Measurements from ENCODE around the gene SH3PXD2A. TPM values are rescaled to one million over a fixed set of nuclear protein-coding genes. Genes with fewer than 3 reads are reported as not detected.
"Not testable (repeated sequence)": the region's sequence is repeated elsewhere in the genome, so short reads cannot be mapped to it uniquely, and the experiment has no call there.

Gene SH3PXD2A
- total RNA-seq, 2 donors from 2014 or later, result 14.6 to 18.2 TPM

DNA sequence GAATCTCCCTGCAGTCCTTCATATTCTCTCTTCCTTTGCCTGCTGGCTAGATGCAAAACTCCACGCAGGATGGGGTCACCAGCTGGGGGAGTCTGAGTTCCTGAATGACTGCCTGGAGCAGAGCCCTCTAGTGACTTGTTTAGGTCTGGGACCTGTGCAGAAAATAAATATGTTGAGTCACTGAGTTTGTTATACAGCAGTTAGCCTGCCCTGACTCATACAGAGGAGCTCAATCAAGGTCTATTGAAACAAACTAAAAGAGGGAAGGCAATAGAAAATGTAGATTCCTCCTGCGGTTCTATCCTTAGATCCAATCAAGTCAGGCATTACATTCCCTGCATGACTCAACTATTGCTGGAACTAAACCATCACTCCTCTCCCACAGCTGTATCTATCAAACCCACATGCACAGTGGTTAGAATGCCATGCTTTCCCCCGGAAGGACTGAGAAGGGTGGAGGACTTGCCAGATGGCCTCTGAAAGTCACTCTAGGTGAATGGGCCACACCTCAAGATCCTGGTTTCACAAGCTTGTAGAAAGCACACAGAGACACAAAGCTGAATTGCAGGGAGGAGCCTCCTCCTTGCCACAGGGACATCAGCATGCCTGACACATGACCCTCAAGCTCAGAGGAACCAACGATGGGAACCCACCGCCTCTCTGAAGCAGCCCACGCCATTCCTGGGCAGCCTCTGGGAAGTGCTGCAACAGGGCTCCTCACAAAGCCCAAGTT, 73.9 kb downstream of the SH3PXD2A start:
- DNase-seq (ENCODE audit: low spot score), result no peak
- no peak for TF ChIP-seq CTCF (IDR thresholded peaks at IDR 0.05)
- Histone ChIP-seq H3K9me3 (no peaks in the 10 kb centered on the region), H3K27ac (no peak overlapping the region), H3K4me1 (peaks cover 0 to 49% of the 10 kb centered on the region in 2 donors), H3K4me3 (no peak overlapping the region), H3K27me3 (no peaks in the 10 kb centered on the region), H3K36me3 (no peaks in the 10 kb centered on the region)

GRCh38 chr10:103780242-103781149, 74.9 kb downstream of the SH3PXD2A start:
- H3K4me1 ChIP-seq, result peaks cover 0 to 45% of the 10 kb centered on the region in 2 donors
- no peaks in the 10 kb centered on the region for H3K27me3 ChIP-seq
- H3K27ac ChIP-seq, result no peak overlapping the region
- H3K4me3 ChIP-seq, result no peak overlapping the region
- no peak for TF ChIP-seq CTCF (IDR thresholded peaks at IDR 0.05)
- no peak for DNase-seq (ENCODE audit: low spot score)
- no peaks in the 10 kb centered on the region for H3K36me3 ChIP-seq
- no peaks in the 10 kb centered on the region for H3K9me3 ChIP-seq

DNA sequence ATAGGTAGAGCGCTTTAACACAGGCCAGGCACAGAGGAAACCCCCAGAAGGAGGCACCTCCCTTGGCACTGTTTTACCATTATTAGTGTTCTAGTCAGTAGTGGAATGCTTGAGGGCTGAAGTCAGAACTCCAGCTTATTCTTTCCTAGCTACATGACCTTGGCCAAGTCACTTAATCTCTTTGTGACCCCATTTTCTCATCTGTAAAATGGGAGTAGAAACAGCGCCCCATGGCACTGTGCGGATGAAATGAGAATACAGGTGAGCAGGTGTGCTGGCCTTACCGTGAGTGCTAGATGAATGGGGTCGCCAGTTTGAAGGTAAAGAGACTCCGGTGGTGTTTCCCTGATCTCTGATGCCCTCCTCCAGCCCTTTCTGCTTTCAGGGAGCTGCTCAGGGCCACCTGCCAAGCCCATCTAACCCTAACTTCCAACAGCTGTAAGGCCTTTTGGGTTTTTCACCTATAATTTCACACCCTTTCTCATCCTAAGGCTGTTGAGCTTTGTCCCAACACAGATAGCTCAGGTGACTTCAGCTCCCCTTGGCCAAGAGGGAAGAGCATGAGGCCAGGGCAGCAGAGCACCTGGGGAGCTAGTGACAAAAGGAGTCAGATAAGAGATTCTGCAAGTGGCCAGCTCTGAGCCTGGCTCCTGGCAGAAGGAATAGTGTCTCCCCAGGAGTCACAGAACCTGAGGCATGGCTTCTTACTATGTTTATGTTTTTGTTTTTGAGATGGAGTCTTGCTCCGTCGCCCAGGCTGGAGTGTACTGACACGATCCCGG, 76.8 kb downstream of the SH3PXD2A start:
- Histone ChIP-seq H3K4me1 (peaks cover 0 to 38% of the 10 kb centered on the region in 2 donors), H3K4me3 (no peak overlapping the region), H3K27me3 (no peaks in the 10 kb centered on the region), H3K9me3 (peaks cover 0 to 6% of the 10 kb centered on the region in 2 donors), H3K36me3 (no peaks in the 10 kb centered on the region), H3K27ac (no peak overlapping the region)
- DNase-seq (ENCODE audit: low spot score), result no peak
- TF ChIP-seq CTCF (IDR thresholded peaks at IDR 0.05), result no peak

- Histone ChIP-seq H3K4me1 (peaks cover 0 to 48% of the 10 kb centered on the region in 2 donors), H3K27me3 (no peaks in the 10 kb centered on the region), H3K4me3 (no peak overlapping the region), H3K9me3 (peaks cover 0 to 6% of the 10 kb centered on the region in 2 donors), H3K27ac (no peak overlapping the region), H3K36me3 (no peaks in the 10 kb centered on the region)
- TF ChIP-seq CTCF (IDR thresholded peaks at IDR 0.05), result no peak
- DNase-seq (ENCODE audit: low spot score), result no peak
Measured at GRCh38 chr10:103776878-103777591, 78.3 kb downstream of the SH3PXD2A start.

GRCh38 chr10:103775776-103776175, 79.6 kb downstream of the SH3PXD2A start:
- no peaks in the 10 kb centered on the region for H3K27me3 ChIP-seq
- no peak overlapping the region for H3K4me3 ChIP-seq
- H3K36me3 ChIP-seq, result no peaks in the 10 kb centered on the region
- H3K4me1 ChIP-seq, result peaks cover 0 to 53% of the 10 kb centered on the region in 2 donors
- peaks cover 0 to 6% of the 10 kb centered on the region in 2 donors for H3K9me3 ChIP-seq
- TF ChIP-seq CTCF (IDR thresholded peaks at IDR 0.05), result no peak
- DNase-seq (ENCODE audit: low spot score), result no peak
- no peak overlapping the region for H3K27ac ChIP-seq

DNA sequence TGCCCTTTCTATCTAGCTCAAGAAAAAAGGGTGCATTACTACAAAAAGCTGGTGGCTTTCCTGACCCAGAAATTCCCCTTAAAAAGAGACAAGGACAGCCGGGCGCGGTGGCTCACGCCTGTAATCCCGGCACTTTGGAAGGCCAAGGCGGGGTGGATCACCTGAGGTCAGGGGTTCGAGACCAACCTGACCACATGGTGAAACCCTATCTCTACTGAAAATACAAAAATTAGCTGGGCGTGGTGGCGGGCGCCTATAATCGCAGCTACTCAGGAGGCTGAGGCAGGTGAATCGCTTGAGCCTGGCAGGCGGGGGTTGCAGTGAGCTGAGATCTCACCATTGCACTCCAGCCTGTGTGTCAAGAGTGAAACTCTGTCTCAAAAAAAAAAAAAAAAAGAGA, 82.5 kb downstream of the SH3PXD2A start:
- H3K27me3 ChIP-seq; DNase-seq (ENCODE audit: low spot score); H3K36me3 ChIP-seq; H3K9me3 ChIP-seq: not testable (repeated sequence)
- peak overlapping the region; percentile 22 to 43 for H3K4me3 ChIP-seq
- peak overlapping the region; percentile 75 to 76 for H3K27ac ChIP-seq
- H3K4me1 ChIP-seq, result peaks cover 0 to 28% of the 10 kb centered on the region in 2 donors

All from right atrium auricular region (tissue), 2 donors.